ENCODE data around the gene LILRA5.

The LILRA5 gene

GRCh38 chr19:54345938-54346386 lies 33.0 kb upstream of the LILRA5 start:
- no peaks in the 10 kb centered on the region for H3K27me3 ChIP-seq (ENCODE audit: control insufficient read depth, insufficient read depth, low read length)
- H3K36me3 ChIP-seq (ENCODE audit: control insufficient read depth, insufficient read depth, low read length) = no peaks in the 10 kb centered on the region
- no peak overlapping the region for H3K4me3 ChIP-seq (ENCODE audit: low read depth, low read length)
- H3K4me1 ChIP-seq (ENCODE audit: control insufficient read depth, insufficient read depth, low read length) = no peaks in the 10 kb centered on the region
- H3K9me3 ChIP-seq (ENCODE audit: control insufficient read depth, insufficient read depth, low read length) = no peaks in the 10 kb centered on the region
- H3K9ac ChIP-seq (ENCODE audit: low read depth, low read length) = no peak overlapping the region
- H3K27ac ChIP-seq (ENCODE audit: low read depth, low read length) = no peak overlapping the region

DNA sequence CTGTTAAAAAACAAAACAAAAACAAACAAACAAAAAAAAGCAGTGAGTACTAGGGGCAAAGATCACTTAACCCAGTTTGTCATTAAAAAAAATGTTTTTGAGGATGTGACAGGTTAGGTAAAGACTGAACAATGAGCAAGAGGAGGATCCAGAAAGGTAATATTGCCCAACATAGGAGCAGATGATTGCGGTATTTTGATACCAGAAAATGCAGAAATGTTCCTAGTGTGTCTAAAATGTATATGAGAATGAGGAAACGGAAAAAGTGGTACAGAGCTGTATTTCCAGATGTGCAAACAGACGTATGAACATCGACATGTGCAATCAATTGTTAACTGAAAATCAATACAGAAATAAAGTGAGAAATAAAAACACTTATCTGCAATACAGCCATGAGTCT lies 30.9 kb upstream of the LILRA5 start:
- no peaks in the 10 kb centered on the region for H3K4me1 ChIP-seq (ENCODE audit: control insufficient read depth, insufficient read depth, low read length)
- H3K27me3 ChIP-seq (ENCODE audit: control insufficient read depth, insufficient read depth, low read length) = no peaks in the 10 kb centered on the region
- no peak overlapping the region for H3K27ac ChIP-seq (ENCODE audit: low read depth, low read length)
- H3K4me3 ChIP-seq (ENCODE audit: low read depth, low read length) = no peak overlapping the region
- H3K36me3 ChIP-seq (ENCODE audit: control insufficient read depth, insufficient read depth, low read length) = no peaks in the 10 kb centered on the region
- no peaks in the 10 kb centered on the region for H3K9me3 ChIP-seq (ENCODE audit: control insufficient read depth, insufficient read depth, low read length)
- no peak overlapping the region for H3K9ac ChIP-seq (ENCODE audit: low read depth, low read length)

DNA sequence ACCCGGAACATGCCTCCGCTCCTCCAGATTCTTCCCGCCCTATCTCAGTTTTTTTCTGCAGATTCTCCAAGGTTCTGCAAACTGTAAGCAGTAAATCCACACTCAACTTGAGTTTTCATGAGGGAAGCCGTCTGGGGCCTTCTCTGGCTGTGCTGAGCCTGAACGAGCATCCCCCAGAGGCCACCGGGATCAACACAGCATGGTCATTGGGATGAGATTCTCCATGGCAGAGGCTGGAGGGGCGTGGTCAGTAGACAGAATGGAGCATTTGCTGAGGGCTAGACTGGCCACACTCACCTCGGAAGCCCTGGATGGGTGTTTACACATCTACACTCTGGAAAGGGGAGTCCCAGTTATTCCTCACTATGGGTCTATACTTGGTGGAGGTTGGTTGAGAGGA lies 28.3 kb upstream of the LILRA5 start:
- Histone ChIP-seq H3K9ac (ENCODE audit: low read depth, low read length) (no peak overlapping the region), H3K27me3 (ENCODE audit: control insufficient read depth, insufficient read depth, low read length) (no peaks in the 10 kb centered on the region), H3K27ac (ENCODE audit: low read depth, low read length) (no peak overlapping the region), H3K4me1 (ENCODE audit: control insufficient read depth, insufficient read depth, low read length) (no peaks in the 10 kb centered on the region), H3K4me3 (ENCODE audit: low read depth, low read length) (no peak overlapping the region), H3K36me3 (ENCODE audit: control insufficient read depth, insufficient read depth, low read length) (no peaks in the 10 kb centered on the region), H3K9me3 (ENCODE audit: control insufficient read depth, insufficient read depth, low read length) (no peaks in the 10 kb centered on the region)

DNA sequence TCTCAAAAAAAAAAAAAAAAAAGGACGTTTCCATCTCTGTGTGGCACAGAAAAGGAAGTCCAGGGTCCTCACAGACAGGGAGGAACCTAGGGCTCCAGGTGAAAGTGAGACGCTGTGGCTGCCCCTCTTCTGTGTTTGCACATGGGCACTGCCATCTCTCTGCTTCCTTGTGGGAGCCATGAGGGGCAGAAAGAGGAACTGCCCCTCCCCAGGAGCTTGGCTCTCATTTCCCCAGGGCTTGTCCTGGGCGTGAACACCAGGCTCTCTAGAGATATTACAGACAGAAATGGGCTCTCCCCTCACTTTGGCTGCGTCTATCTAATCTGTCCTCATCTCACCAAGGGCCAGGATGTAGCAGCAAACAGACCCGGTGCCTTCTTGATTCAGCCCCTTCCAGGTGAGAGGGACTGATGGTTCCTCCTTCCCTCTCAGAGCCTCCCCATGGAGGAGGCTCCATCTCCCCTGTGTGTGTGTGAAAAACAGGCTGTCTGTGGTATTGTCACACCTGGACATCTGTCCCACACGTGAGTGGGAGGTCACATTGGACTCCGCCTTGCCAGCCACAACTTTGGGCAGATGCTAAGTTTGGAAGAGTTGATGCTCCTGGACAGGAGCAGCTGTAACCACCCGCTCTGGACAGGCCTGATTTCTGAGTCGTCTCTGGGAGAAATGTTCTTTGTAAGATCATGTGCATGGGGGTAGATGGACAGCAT lies 26.8 kb upstream of the LILRA5 start:
- Histone ChIP-seq H3K9me3 (ENCODE audit: control insufficient read depth, insufficient read depth, low read length) (no peaks in the 10 kb centered on the region), H3K27ac (ENCODE audit: low read depth, low read length) (no peak overlapping the region), H3K4me1 (ENCODE audit: control insufficient read depth, insufficient read depth, low read length) (no peaks in the 10 kb centered on the region), H3K9ac (ENCODE audit: low read depth, low read length) (no peak overlapping the region), H3K36me3 (ENCODE audit: control insufficient read depth, insufficient read depth, low read length) (no peaks in the 10 kb centered on the region), H3K4me3 (ENCODE audit: low read depth, low read length) (no peak overlapping the region), H3K27me3 (ENCODE audit: control insufficient read depth, insufficient read depth, low read length) (no peaks in the 10 kb centered on the region)

GRCh38 chr19:54338521-54338920 lies 25.6 kb upstream of the LILRA5 start:
- Histone ChIP-seq H3K4me3 (ENCODE audit: low read depth, low read length) (no peak overlapping the region), H3K27ac (ENCODE audit: low read depth, low read length) (no peak overlapping the region), H3K4me1 (ENCODE audit: control insufficient read depth, insufficient read depth, low read length) (no peaks in the 10 kb centered on the region), H3K9me3 (ENCODE audit: control insufficient read depth, insufficient read depth, low read length) (no peaks in the 10 kb centered on the region), H3K9ac (ENCODE audit: low read depth, low read length) (no peak overlapping the region), H3K36me3 (ENCODE audit: control insufficient read depth, insufficient read depth, low read length) (no peaks in the 10 kb centered on the region), H3K27me3 (ENCODE audit: control insufficient read depth, insufficient read depth, low read length) (no peaks in the 10 kb centered on the region)

GRCh38 chr19:54337858-54338230 lies 24.9 kb upstream of the LILRA5 start:
- no peaks in the 10 kb centered on the region for H3K27me3 ChIP-seq (ENCODE audit: control insufficient read depth, insufficient read depth, low read length)
- no peak overlapping the region for H3K9ac ChIP-seq (ENCODE audit: low read depth, low read length)
- H3K4me1 ChIP-seq (ENCODE audit: control insufficient read depth, insufficient read depth, low read length) = no peaks in the 10 kb centered on the region

GRCh38 chr19:54336893-54337857 lies 24.2 kb upstream of the LILRA5 start:
- Histone ChIP-seq H3K9ac (ENCODE audit: low read depth, low read length) (no peak overlapping the region), H3K27ac (ENCODE audit: low read depth, low read length) (no peak overlapping the region), H3K9me3 (ENCODE audit: control insufficient read depth, insufficient read depth, low read length) (no peaks in the 10 kb centered on the region), H3K27me3 (ENCODE audit: control insufficient read depth, insufficient read depth, low read length) (no peaks in the 10 kb centered on the region), H3K4me1 (ENCODE audit: control insufficient read depth, insufficient read depth, low read length) (no peaks in the 10 kb centered on the region), H3K36me3 (ENCODE audit: control insufficient read depth, insufficient read depth, low read length) (no peaks in the 10 kb centered on the region), H3K4me3 (ENCODE audit: low read depth, low read length) (no peak overlapping the region)

More at GRCh38 chr19:54337858-54338230, 24.9 kb upstream of the LILRA5 start:
- Histone ChIP-seq H3K9me3 (ENCODE audit: control insufficient read depth, insufficient read depth, low read length) (no peaks in the 10 kb centered on the region), H3K4me3 (ENCODE audit: low read depth, low read length) (no peak overlapping the region), H3K27ac (ENCODE audit: low read depth, low read length) (no peak overlapping the region), H3K36me3 (ENCODE audit: control insufficient read depth, insufficient read depth, low read length) (no peaks in the 10 kb centered on the region)

GRCh38 chr19:54335979-54336892 lies 23.3 kb upstream of the LILRA5 start:
- Histone ChIP-seq H3K4me1 (ENCODE audit: control insufficient read depth, insufficient read depth, low read length) (no peaks in the 10 kb centered on the region), H3K27ac (ENCODE audit: low read depth, low read length) (no peak overlapping the region), H3K9me3 (ENCODE audit: control insufficient read depth, insufficient read depth, low read length) (no peaks in the 10 kb centered on the region), H3K4me3 (ENCODE audit: low read depth, low read length) (no peak overlapping the region), H3K36me3 (ENCODE audit: control insufficient read depth, insufficient read depth, low read length) (no peaks in the 10 kb centered on the region), H3K9ac (ENCODE audit: low read depth, low read length) (no peak overlapping the region), H3K27me3 (ENCODE audit: control insufficient read depth, insufficient read depth, low read length) (no peaks in the 10 kb centered on the region)

DNA sequence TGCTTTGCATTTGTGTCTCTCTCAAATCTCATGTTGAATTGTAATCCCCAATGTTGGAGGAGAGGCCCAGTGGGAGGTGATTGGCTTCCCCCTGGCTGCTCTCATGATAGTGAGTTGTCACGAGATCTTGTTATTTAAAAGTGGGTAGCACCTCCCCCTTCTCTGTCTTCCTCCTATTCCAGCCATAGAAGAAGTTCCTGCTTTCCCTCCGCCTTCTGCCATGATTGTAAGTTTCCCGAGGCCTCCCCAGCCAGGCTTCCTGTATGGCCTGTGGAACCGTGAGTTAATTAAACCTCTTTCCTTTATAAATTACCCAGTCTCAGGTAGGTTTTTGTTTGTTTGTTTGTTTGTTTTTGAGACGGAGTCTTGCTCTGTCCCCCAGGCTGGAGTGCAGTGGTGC lies 22.2 kb upstream of the LILRA5 start:
- no peak overlapping the region for H3K9ac ChIP-seq (ENCODE audit: low read depth, low read length)
- H3K27me3 ChIP-seq (ENCODE audit: control insufficient read depth, insufficient read depth, low read length) = no peaks in the 10 kb centered on the region
- H3K9me3 ChIP-seq (ENCODE audit: control insufficient read depth, insufficient read depth, low read length) = no peaks in the 10 kb centered on the region
- H3K27ac ChIP-seq (ENCODE audit: low read depth, low read length) = no peak overlapping the region
- H3K4me3 ChIP-seq (ENCODE audit: low read depth, low read length) = no peak overlapping the region
- no peaks in the 10 kb centered on the region for H3K4me1 ChIP-seq (ENCODE audit: control insufficient read depth, insufficient read depth, low read length)
- no peaks in the 10 kb centered on the region for H3K36me3 ChIP-seq (ENCODE audit: control insufficient read depth, insufficient read depth, low read length)

GRCh38 chr19:54333586-54334298 lies 20.8 kb upstream of the LILRA5 start:
- Histone ChIP-seq H3K4me1 (ENCODE audit: control insufficient read depth, insufficient read depth, low read length) (no peaks in the 10 kb centered on the region), H3K9me3 (ENCODE audit: control insufficient read depth, insufficient read depth, low read length) (no peaks in the 10 kb centered on the region), H3K36me3 (ENCODE audit: control insufficient read depth, insufficient read depth, low read length) (no peaks in the 10 kb centered on the region), H3K27me3 (ENCODE audit: control insufficient read depth, insufficient read depth, low read length) (no peaks in the 10 kb centered on the region), H3K27ac (ENCODE audit: low read depth, low read length) (no peak overlapping the region), H3K4me3 (ENCODE audit: low read depth, low read length) (no peak overlapping the region), H3K9ac (ENCODE audit: low read depth, low read length) (no peak overlapping the region)
